ENCODE data around the gene SENP8.

DNA sequence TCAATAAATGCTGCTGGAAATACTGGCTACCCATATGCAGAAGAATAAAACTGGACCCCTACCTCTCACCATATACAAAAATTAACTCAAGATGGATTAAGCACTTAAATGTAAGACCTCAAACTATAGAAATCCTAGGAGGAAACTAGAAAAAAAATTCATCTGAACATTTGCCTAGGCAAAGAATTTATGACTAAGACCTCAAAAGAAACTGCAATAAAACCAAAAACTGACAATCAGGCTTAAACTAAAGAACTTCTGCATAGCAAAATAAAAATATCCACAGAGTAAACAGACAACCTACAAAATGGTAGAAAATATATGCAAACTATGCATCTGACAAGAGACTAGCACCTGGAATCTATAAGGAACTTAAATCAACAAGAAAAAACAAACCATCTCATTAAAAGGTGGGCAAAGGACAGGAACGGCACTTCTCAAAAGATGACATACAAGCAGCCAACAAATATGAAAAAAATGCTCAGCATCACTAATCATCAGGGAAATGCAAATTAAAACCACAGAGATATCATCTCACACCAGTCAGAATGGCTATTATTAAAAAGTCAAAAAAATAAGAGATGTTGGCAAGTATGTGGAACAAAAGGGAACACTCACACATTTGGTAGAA lies 47.3 kb upstream of the SENP8 start:
- no peak for TF ChIP-seq CTCF (conservative IDR thresholded peaks at IDR 0.05; ENCODE audit: low read length)
- TF ChIP-seq EZH2phosphoT487 (IDR thresholded peaks at IDR 0.05; ENCODE audit: borderline replicate concordance, low read depth, low read length), result no peak
